Measurements from ENCODE around the gene RMND5B.
A peak's percentile ranks its signal among the peaks of the same experiment; 100 is the strongest.
"Not testable (repeated sequence)": the region's sequence is repeated elsewhere in the genome, so short reads cannot be mapped to it uniquely, and the experiment has no call there.

The RMND5B gene, protein sequence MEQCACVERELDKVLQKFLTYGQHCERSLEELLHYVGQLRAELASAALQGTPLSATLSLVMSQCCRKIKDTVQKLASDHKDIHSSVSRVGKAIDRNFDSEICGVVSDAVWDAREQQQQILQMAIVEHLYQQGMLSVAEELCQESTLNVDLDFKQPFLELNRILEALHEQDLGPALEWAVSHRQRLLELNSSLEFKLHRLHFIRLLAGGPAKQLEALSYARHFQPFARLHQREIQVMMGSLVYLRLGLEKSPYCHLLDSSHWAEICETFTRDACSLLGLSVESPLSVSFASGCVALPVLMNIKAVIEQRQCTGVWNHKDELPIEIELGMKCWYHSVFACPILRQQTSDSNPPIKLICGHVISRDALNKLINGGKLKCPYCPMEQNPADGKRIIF
- 24.0 to 30.4 reads per million in 2 experiments for total RNA-seq

DNA sequence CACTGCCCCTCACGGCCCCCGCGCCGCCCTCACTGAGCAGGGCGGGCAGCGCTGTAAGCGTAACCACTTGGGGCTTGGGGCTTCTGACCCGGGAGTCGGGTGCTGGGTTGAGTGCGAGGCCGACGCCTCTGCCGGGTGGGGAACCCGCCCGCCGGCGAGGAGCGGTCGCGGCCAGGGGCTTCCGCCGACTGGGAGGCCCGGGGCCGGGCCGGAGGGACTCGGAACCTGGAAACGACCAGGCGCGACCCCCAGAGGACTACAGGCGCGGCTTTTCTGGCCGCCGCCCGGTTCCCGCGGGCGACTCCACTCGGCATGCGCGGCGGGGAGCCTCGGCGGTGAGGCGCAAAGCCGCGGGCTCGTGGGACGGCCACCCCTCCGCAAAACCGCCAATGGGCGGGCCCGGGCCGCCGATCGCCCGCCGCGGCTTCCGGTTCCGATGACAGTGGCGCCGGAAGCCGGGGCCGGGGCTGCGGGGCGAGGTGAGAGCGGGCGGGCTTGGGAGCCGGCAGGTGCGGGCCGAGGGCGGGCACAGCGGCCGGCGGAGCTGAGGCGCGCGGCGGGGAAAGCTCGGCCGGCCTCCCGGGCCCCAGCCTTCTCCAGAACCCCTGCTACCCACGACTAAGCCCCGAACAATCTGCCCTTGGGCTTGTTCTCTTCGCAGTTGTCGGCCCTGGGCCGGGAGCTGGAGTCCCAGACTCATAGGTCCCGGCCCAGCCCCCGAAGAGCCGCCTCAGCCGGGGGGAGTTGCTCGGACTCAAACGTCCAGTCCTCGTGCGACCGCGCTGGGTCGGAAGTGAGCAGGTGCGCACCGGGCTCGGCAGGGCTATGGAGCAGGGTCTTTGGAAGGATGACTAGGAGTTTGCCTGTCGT lies at the start of gene RMND5B:
TSS of gene RMND5B (plus strand) at position 439 of the 870 bp plus-strand sequence. CDS start 7,106 bp downstream, outside the sequence.
- peak; percentile 67 for DNase-seq (ENCODE audit: low read depth)

DNA sequence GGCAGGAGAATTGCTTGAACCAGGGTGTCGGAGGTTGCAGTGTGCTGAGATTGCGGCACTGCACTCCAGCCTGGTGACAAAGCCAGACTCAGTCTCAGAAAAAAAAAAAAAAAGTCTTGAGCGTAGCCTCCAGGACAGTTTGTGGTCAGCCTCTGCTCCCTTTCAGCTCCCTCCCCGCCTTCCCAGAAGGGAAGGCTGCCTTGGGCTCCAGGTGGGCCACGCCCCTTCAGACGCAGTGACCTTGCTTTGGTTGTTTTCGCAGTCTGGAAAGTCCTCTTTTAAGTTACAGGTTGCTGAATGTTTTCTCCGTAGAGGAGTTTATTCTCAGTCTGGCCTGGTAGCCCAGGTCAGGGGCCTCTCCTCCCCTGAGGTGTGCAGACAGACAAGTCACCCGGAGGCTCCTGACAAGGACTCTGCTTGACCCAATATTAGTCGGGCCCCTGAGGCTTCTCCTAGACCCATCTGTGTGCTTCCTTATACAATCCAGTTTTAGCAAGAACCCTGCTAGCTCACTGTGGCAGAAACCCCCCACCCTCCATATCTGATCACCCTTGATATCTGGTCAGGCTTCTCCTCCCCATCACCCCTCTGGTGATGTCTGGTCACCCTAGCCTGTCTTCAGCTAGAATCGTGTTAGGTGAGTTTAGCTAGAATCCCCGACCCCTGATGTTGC lies 49.1 kb upstream of the RMND5B start:
- no peak for DNase-seq (ENCODE audit: low read depth)

DNA sequence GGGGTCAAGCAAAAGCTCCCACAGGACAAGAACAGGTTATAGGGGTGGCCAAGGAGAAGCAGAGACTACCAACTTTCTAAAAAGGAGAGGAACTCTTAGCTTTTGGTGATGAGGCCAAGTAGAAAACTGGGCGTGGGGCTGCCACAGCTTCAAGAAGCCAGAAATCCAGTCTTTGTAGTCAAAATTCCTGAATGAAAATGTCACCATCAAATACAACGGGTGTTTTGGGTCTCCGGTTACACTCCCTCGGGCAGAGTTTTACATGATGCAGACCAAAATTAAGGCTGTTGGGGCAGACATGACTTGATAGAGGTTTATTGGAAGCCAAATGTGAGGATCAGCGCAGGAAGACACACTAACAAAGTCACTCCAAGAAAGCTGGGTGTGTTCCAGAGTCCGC lies 46.9 kb upstream of the RMND5B start:
- DNase-seq (ENCODE audit: low read depth) = no peak

DNA sequence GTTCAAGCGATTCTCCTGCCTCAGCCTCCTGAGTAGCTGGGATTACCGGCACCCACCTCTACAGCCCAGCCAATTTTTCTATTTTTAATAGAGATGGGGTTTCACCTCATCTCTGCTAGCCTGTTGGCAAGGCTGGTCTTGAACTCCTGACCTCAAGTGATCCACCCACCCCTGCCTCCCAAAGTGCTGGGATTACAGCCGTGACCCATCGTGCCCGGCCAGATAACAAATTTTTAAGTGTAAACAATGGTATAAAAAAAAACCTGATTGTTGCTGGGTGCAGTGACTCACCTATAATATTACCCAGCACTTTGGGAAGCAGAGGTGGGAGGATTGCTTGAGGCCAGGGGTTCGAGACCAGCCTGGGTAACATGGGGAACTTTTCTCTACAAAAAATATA lies 45.5 kb upstream of the RMND5B start:
- no peak for DNase-seq (ENCODE audit: low read depth)

DNA sequence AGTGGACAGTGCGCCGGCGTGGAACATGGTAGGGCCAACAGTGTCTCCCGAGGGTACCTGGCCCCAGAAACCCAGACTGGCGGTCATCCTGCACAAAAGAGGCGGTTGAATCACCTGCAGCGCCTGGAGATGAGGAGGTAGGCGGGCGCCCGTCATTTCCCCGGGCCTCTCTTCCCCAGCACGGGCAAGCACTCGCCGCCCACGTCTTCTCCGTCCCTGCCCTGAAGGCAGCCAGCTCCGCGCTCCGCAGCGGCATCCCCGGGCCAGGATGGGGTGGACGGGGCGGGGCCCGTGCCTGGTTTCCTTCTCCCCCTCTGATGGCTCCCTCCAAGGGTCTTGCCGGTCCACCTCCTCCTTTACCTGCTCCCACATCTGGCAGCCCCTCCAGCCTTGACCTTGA lies 44.5 kb upstream of the RMND5B start:
- no peak for DNase-seq (ENCODE audit: low read depth)

DNA sequence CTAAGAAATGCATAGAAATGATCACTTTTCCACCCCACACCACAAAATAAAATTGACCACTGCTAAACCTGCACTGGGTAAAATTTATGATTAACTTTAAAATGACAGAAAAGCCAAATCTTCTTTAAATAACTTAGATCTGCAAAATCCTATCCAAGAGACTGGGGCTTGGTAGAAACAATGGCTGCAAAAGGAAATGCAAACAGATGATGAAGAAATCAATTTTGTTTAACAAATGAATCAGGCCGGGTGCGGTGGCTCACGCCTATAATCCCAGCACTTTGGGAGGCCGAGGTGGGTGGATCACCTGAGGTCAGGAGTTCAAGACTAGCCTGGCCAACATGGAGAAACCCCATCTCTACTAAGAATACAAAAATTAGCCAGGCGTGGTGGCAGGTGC lies 43.6 kb upstream of the RMND5B start:
- DNase-seq (ENCODE audit: low read depth) = not testable (repeated sequence)

DNA sequence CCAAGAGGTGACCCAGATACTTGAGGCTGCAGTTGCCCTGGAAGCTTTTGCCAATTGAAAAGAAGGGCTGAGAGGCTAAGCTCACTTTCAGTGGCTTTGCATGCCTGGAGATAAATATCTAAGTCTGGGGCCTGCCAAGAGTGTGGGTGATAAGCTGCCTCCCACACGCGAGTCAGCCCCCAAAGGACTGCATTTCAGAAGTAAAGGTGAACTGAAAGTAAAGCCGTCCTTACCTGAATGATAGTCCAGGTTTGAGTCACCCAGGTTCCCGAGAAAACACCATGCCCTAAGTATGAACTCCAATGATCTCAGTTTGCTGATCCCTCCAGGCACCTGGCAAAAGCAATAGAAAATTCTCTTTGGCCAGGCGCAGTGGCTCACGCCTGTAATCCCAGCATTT lies 40.0 kb upstream of the RMND5B start:
- no peak for DNase-seq (ENCODE audit: low read depth)

DNA sequence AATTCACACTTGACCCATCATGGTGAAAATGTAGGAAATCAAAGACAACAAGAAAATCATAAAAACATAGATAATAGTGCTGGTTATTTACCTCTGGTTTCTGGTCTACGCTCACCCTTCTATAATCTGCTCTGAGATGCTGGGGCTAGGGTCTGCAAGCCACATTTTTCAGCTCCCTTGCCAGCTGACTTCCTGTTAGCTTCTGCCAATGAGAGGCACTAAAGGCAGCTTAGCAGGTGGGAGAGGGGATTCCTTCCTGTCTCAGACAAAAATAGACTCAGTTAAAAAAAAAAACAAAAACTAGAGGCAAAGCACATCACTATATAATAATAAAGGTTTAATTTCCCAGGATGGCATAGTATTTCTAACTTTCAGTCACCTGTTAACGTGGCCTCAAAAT lies 37.7 kb upstream of the RMND5B start:
- DNase-seq (ENCODE audit: low read depth) = no peak

DNA sequence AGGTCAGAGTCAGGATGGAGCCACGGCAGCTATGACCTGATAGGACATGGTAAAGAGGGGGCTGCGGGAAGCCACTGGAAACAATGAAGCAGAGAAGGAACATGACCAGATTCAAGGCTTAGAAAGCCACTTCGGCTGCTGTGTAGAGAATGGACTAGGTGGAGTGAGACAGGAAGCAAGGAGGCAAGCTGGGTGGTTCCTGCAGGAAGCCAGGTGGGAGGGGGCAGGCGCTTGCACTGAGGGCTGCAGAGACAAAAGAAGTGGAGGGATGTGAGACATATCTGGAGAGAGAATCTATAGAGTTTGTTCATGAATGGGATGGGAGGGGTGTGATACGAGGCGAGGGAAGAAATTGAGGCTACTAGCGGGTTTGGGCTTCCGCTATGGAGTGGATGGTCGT lies 36.5 kb upstream of the RMND5B start:
- no peak for DNase-seq (ENCODE audit: low read depth)

DNA sequence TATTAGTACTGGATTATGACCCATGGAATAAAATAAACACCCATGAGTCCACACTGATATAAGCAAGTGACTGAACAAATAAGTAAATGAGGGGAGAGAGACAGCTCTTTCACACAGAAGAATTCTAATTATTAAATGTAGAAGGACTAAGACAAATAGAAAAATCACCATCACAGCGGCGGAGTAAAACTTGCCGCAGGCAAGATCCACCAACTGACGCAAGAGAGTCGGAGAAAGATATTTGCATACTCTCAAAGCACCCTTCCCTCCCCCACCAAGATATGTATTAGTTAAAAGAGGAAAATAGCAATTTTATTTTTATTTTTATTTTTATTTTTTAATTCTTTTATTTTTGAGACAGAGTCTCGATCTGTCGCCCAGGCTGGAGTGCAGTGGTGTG lies 32.1 kb upstream of the RMND5B start:
- no peak for DNase-seq (ENCODE audit: low read depth)

DNA sequence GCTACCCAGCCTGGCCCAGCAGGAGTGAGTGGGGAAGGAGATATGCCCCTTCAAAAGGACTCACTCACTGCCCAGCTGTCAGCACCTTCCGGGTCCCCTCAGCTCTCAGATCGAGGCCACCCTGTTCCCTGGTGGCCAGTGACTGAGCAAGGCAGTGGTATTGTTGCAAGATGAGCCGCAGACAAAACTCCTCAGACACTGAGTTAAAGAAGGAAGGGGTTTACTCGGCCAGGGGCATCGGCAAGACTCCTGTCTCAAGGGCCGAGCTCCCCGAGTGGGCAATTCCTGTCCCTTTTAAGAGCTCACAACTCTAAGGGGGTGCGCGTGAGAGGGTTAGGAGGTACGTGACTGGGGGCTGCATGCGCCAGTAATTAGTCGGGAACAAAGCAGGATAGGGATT lies 27.2 kb upstream of the RMND5B start:
- no peak for DNase-seq (ENCODE audit: low read depth)

DNA sequence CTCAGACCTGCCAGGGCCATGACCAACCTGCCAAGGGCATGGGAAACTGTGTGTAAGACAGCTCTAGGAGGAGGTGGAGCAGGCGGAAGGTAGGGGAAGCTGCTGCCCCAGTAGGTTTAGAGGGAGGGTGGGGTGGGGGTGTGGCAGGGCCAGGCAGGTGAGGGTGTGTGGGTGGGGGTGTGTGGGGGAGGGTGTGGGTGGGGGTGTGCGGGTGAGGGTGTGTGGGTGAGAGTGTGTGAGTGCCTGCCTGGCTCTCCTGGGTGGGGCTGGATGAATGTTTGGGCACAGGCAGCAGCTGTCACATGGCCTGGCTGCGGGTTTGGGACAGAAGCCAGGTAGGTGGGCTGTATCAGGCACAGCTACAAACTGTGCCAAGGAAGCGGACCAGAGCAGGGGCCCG lies 26.3 kb upstream of the RMND5B start:
- no peak for DNase-seq (ENCODE audit: low read depth)

DNA sequence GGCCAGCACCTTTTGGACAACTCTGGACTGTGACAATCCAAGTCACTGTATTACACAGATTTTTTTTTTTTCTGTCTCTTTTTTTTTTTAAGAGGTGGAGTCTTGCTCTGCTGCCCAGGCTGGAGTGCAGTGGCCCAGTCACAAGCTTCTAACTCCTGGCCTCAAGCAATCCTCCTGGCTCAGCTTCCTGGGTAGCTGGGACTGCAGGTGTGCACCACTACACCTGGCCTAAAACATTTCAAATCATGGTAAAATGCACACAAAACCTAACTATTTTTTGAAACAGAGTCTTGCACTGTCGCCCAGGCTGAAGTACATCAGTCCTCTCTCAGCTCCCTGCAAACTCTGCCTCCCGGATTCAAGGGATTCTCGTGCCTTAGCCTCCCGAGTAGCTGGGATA lies 24.7 kb upstream of the RMND5B start:
- no peak for DNase-seq (ENCODE audit: low read depth)

DNA sequence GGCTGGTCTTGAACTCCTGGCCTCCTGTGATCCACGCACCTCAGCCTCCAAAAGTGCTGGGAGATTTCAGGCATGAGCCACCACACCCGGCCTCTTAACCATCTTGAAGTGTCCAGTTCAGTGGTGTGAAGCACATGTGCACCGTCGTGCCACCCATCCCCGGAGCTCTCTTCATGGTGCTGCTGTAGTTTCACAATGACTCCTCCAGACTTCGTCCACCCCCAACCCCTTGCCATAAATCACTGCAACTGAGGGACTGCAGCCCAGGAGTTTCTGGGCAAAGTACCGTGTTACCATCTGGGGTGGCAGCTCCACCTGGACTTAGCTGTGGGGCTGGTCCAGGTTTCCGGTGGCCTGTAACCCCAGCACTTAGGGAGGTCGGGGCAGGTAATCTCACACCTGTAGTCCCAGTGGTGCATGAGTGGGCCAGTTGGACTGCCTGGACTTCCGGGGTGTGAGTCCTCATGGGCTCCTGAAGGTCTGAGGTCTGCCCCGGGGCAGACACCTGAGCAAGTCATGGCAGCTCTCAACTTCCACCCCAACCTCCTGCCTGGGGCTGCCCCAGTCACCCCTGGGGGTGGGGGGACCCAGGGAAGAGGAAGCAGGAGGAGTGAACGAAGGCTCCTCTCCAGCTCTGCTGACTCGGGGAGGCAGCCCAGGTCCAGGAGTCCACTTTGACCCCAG lies 24.1 kb upstream of the RMND5B start:
- DNase-seq (ENCODE audit: low read depth) = no peak

DNA sequence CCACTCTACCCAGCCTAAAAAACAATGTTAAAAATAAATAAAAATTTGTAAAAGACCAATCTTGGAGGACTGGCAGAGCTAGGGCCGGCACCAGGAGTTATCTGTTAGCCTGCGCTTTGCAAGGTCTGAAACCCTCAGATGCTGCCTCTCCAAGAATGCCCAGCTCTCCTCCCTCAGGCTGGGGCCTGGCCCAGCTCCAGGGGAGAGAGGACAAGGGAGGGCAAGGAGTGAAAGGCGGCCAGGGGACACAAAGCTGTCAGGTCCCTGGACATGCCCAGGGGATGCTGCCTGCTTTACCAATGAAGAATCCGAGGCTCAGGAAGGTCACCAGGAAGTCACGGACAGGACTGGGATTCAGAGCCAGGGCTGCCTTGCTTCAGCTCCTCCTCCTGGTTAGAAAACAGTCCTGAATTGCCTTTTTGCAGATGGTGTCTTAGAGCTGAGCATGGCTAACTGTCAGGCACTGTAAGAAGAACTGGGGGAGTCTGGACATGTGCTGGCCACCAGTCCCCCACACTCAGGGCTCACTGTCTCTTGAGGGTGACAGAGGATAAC lies 23.0 kb upstream of the RMND5B start:
- no peak for DNase-seq (ENCODE audit: low read depth)

DNA sequence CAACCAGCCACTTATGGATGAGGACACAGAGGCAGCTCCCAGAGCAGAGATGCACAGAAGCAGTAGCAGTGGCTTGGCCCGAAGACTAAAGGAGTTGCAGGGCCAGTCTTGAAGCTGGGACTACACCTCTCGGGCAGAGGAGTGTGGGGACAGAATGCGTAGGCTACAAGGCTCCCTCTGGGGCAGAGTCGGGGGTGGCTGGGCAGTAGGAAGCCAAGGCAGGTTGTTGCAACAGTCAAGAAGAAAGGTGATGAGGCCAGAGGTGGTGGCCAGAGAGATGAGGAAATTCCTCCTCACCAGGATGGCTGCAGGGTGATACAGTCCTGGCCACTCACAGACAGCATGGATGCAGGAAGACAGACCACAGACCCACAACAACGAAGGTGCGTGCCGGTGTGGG lies 22.4 kb upstream of the RMND5B start:
- DNase-seq (ENCODE audit: low read depth) = no peak

DNA sequence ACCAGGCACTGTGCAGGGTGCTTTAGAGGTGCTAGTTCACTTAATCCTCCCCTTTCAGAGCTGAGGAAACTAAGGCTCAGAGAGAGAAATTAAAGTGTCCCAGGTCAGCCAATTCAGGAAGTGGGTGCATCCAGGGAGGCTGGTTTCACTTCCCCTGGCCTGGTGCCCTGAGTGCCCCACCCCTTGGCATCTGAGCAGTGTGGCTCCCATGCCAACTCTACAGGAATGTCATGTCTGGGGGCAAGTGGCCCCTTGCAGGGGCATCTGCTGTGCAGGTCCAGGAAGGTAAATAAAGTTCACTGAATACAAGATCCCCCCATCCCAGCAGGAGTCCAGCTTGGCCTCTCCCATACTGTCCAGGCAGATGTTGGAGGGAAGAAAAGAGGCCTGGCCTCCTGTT lies 21.8 kb upstream of the RMND5B start:
- no peak for DNase-seq (ENCODE audit: low read depth)

DNA sequence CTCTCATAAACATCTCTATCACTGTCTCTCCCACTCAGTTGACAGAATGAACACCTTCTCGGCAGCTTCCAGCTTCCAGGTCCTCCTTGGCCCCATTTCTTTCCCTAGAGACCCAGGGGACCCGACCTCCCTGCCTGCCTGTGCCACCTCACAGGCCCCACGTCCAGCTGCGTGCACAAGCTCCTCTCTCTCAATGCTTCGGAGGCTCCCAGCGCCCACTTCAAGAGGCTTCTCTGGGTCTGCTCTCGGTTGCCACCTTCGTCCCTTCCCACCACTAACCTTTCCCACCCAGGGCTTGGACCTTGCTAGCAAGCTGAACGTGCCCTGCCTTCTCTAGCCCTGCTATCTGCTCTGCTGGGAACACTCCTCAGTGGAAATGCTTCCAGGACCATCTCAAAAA lies 20.3 kb upstream of the RMND5B start:
- DNase-seq (ENCODE audit: low read depth) = no peak

DNA sequence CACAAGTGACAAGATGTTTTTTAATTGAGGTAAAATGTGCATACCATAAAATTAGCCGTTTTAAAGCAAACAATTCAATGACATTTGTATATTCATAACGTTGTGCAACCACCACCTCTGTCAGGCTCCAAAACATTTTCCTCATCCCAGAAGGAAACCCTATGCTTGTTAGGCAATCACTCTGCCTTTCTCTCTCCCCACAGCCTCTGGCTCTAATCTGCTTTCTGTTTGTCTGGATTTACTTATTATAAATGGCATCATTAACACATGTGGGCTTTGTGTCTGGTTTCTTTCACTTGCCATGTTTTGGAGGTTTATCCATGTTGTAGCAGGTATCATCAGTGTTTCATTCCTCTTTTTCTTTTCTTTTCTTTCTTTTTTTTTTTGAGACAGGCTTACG lies 18.9 kb upstream of the RMND5B start:
- DNase-seq (ENCODE audit: low read depth) = no peak

DNA sequence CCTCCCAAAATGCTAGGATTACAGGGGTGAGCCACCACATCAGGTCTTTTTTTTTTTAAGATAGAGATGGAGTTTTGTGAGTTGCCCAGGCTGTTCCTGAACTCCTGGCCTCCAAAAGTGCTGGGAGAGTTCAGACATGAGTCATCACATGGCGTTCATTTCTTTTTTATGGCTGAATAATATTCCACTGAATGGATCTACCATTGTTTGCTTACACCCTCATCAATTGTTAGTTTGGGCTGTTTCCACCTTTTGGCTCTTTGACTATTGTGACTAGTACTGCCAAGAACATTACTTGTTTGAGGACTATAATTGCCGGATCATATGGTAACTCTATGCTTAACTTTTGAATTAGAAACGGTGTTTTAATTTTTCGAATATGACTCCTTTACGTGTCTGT lies 18.3 kb upstream of the RMND5B start:
- DNase-seq (ENCODE audit: low read depth) = no peak

DNA sequence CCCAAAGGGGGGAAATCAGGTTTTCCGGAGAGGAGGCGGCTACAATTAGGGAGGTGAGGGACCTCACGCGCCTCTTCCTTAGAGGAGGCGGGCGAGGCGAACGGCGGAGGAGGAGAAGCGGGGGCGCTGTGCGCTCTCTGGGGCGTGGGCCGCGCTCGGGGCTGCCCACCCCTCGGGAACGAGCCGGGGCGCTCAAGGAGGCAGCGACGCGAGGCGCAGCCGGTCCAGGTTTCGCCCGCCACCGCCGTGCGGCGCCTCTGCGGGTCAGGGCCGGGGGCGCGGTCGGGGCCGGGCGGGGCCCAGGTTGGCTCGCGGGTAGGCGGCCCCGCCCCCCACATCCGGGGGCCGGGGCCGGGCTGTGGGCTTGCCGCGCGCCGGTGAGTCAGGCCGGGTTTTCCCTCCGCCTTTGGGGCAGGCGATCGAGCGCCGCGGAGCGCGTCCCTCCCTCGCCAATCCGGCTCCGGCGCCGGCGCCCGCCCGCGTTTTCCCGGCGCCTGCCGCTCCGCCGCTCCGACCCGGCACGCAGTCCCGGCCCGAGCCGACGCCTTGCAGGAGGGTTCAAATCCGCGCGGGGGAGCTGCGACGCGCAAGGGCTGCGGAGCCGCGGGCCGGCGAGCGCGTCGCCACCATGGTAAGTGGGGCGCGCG lies 17.6 kb upstream of the RMND5B start, which contains the start of gene N4BP3:
TSS of gene N4BP3 (plus strand) at position 392 of the 647 bp plus-strand sequence. CDS start 6,052 bp downstream, outside the sequence.
- peak; percentile 45 for DNase-seq (ENCODE audit: low read depth)
